Measurements from ENCODE around the gene RTP5.

The RTP5 gene

GRCh38 chr2:241858206-241859016, 11.1 kb upstream of the RTP5 start, which contains the start of gene PDCD1:
Gene PDCD1 (minus strand): TSS chr2:241858894. CDS start chr2:241858838, 56 bp downstream.
- FAIRE-seq, result no peak

- FAIRE-seq, result no peak
Measured at GRCh38 chr2:241859017-241859435, 10.5 kb upstream of the RTP5 start.

GRCh38 chr2:241859436-241860183, 9.9 kb upstream of the RTP5 start:
- FAIRE-seq, result peak; percentile 94

GRCh38 chr2:241860184-241861078, 9.1 kb upstream of the RTP5 start:
- no peak for FAIRE-seq

GRCh38 chr2:241861264-241861663, 8.3 kb upstream of the RTP5 start:
- no peak for FAIRE-seq

GRCh38 chr2:241862093-241862492, 7.4 kb upstream of the RTP5 start:
- no peak for FAIRE-seq

DNA sequence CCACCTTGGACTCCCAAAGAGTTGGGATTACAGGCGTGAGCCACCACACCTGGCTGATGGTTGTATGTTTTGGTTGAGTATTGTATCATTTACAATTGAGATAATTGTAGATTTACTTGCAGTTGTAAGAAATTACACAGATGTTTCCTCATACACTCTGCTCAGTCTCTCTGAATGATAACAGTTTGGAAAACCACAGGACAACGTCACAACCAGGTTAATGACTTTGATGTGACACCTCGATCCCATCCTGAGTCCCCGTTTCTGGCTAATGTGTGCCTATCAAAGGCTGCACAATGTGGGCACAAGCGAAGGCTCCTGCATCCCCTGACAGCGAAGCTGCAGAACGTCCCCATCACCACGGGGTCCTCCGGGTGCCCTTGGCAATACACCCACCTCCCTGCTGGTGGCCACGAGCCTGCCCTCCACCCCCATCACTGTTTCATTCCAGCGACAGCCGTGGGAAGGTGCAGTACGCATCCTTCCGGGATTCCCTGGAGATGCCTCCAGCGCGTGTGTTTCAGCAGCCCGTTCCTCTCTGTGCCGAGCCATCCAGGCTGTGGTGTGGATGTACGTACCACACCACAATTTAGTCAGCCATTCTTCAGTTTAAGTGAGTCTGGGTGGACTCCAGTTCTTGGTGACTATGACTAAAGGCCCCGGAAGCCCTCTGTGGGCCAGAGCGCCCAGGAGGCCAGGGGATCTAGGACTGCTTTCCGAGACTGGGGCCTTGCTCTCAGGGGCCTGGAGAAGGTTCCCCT, 6.6 kb upstream of the RTP5 start:
- FAIRE-seq, result no peak

DNA sequence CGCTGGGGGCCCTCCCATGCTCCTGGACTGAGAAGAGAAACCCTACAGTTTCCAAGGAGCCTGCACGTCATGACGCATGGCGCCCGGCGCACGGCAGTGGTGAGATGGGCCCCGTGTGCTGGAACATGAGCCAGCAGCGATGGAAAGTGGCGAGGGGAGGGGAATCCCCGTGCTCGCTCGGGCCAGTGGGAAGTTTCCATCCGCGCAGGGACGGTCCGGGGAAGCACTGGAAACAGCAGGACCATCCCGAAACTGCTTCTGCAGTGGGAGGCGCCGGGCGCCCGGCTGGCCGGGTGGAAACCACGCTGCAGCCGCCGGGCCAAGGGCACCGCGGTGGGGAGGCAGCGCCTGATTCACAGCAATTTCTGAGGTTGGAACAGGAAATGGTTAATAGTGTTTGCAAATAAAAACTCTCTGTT, 6.0 kb upstream of the RTP5 start:
- FAIRE-seq, result no peak

DNA sequence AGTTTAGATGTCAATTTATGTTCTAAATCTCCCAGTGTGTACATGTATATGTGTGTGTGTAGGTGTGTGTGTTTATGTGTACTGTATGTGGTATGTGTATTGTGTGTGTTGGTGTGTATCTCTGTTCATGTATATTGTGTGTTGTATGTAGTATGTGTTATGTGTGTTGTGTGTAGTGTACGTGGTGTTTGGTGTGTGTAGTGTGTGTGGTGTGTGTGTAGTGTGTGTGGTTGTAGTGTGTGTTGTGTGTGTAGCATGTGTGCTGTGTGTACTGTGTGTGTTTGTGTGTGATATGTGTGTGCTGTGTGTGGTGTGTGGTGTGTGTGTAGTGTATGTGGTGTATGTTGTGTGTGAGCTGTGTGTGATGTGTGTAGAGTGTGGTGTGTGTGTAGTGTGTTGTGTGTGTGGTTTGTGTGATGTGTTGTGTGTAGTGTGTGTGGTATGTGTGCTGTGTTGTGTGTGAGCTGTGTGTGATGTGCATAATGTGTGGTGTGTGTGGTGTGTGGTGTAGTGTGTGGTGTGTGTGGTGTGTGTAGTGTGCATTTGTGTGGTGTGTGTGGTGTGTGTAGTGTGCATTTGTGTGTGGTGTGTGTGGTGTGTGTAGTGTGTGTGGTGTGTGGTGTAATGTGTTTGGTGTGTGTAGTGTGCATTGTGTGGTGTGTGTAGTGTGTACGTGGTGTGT, 5.2 kb upstream of the RTP5 start:
- FAIRE-seq, result no peak

DNA sequence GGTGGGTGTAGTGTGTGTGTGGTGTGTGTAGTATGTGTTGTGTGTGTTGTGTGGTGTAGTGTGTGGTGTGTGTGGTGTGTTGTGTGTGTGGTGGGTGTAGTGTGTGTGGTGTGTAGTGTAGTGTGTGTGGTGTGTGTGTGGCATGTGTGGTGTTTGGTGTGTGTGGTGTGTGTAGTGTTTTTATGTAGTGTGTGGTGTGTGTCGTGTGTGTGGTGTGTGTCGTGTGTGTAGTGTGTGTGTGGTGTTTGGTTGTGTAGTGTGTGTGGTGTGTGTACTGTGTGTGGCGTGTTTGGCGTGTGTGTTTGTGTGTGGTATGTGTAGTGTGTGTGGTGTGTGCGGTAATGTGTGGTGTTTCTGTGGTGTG, 4.7 kb upstream of the RTP5 start:
- FAIRE-seq, result no peak

DNA sequence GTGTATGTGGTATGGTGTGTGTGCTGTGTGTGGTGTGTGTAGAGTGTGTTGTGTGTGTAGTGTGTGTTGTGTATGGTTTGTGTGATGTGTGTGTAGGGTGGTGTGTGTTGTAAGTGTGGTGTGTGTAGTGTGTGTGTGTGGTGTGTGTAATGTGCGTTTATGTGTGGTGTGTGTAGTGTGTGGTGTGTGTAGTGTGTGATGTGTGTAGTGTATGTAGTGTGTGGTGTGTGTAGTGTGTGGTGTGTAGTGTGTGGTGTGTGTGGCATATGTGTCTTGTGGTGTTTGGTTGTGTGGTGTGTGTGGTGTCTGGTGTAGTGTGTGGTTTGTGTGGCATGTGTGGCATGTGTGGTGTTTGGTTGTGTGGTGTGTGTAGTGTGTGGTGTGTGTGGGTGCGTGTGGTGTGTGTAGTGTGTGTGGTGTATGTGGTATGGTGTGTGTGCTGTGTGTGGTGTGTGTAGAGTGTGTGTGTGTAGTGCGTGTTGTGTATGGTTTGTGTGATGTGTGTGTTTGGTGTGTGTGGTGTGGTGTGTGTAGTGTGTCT, 4.0 kb upstream of the RTP5 start:
- FAIRE-seq, result no peak

DNA sequence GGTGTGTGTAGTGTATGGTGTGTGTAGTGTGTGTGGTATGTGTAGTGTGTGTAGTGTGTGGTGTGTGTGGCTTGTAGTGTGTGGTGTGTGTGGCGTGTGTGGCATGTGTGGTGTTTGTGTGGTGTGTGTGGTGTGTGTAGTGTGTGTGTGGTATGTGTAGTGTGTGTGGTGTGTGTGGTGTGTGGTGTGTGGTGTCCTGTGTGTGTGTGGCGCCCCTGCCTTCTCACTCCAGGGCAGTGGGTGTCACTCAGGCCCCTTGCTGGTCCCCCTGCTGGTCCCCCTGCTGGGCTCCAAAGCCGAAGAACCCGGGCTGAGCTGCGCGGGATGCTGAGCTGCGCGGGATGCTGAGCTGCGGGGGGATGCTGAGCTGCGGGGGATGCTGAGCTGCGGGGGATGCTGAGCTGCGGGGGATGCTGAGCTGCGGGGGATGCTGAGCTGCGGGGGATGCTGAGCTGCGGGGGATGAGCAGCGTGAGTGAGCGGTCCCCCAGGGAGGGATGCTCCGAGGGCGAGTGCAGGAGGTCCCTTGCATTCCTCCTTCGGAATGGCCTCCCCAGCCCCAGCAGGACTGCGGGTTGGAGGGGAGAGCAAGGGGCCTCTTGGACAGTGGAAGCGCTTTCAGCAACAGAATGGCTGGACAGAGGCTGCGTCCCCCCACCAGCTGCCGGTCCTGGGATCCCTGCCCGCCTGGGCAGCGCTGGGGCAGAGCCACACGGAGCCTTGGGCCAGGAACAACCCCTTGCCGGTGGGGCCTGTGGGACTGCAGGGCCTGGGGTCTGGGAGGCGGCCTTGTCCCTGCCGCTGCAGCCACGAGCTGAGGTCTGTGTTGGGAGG, 3.4 kb upstream of the RTP5 start:
- no peak for FAIRE-seq

GRCh38 chr2:241866790-241867645, 2.5 kb upstream of the RTP5 start:
- no peak for FAIRE-seq

GRCh38 chr2:241867776-241868420, 1.6 kb upstream of the RTP5 start:
- FAIRE-seq, result no peak

DNA sequence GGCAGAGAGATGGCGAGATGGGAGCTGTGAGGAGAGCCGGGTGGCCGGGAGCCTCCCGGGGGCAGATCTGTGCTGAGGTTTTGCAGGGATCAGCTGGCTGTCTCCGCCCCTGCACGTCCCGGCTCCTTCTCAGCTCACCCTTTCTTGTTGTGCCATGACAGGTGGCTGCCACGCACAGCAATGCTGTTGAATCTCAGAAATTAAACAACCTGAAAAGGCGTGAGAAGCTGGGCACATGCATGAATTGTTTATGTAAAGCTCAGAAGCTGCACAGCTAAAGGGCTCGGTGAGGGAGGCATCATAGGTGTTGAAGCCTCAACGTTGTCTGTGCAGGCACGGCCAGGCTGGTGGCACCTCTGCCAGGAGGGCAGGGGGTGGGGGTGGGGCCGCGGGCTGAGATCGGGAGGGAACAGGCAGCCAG, 858 bp upstream of the RTP5 start:
- FAIRE-seq, result no peak

DNA sequence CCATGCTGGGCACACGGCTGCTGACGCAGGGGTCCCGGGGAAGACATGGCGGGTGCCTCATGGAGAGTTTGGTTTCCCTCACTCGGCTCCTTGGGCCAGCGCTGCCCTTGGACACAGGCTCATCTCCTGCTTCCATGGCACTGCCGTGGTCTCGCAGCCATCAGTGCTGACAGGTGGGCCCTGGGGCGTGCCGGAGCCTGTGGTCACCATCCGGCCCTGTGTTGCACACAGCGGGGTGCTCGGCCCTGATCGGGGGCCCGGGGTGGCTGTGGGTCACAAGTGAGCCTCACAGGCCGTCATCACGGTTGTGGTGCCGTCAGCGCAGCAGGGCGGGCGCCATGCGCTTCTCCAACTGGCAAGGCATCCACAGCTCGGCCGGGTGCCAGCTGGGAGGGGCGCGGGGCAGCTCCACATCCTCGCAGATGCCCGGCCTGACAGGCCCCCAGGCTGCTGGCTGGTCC, 582 bp downstream of the RTP5 start:
- FAIRE-seq, result no peak

GRCh38 chr2:241870611-241871537, 1.3 kb downstream of the RTP5 start:
- FAIRE-seq, result no peak
